Fibroblast of mammary gland (primary cell): ENCODE measurements around the gene RADIL.

Experiments
- DNase-seq: peaks from one replicate; pipeline ENCODE4 v3.0.0-alpha.2; 2010; ENCODE audit warnings: low read depth
- H3K4me3 ChIP-seq: 2 replicates; pipeline ENCODE4 v1.5.1; 2011; ENCODE audit warnings: low read depth, mild to moderate bottlenecking, low read length, moderate library complexity; ENCODE audit not compliant: control insufficient read depth
- TF ChIP-seq, protein P1 (sequence below): conservative IDR thresholded peaks from 2 replicates; pipeline ENCODE4 v1.5.1; 2011; ENCODE audit warnings: low read depth, low read length, inconsistent platforms; ENCODE audit not compliant: control insufficient read depth, insufficient read depth

The RADIL gene

DNA sequence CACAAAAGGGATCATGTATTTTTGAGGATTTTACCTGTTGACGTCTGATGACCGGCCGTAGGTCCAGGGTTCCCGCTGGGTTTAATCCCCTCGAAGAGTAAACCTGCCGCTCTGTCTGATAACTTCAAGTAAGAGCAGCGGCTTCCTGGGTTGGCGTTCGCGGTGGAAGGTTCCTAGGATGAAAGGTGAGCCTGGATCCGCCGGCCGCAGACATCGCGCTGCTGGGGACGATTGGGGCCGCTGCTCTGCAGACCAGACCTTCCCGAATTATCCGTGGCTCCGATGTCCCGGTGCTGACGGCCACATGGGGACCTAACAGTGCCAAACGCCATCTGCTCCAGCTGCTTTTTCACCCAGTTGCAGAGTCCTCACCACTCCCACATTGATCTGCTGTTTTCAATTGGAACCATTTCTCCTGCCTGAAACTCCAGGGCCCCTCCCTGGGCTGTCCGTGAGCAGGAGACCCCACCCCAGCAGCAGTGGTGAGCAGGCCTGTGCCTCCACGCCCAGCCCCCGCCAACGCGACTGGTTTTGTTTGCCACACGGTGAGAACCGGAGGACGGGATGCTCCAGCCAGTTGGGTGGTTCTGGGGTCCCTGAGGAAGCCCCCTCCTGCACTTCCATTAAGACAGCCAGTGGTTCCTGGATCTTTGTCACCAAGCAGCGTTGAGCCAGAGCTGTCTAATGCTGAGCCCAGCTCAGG is 120.3 kb downstream of the RADIL start:
- no peak for DNase-seq
- TF ChIP-seq, protein P1, sequence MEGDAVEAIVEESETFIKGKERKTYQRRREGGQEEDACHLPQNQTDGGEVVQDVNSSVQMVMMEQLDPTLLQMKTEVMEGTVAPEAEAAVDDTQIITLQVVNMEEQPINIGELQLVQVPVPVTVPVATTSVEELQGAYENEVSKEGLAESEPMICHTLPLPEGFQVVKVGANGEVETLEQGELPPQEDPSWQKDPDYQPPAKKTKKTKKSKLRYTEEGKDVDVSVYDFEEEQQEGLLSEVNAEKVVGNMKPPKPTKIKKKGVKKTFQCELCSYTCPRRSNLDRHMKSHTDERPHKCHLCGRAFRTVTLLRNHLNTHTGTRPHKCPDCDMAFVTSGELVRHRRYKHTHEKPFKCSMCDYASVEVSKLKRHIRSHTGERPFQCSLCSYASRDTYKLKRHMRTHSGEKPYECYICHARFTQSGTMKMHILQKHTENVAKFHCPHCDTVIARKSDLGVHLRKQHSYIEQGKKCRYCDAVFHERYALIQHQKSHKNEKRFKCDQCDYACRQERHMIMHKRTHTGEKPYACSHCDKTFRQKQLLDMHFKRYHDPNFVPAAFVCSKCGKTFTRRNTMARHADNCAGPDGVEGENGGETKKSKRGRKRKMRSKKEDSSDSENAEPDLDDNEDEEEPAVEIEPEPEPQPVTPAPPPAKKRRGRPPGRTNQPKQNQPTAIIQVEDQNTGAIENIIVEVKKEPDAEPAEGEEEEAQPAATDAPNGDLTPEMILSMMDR: no peak
- H3K4me3 ChIP-seq: no peak overlapping the region

DNA sequence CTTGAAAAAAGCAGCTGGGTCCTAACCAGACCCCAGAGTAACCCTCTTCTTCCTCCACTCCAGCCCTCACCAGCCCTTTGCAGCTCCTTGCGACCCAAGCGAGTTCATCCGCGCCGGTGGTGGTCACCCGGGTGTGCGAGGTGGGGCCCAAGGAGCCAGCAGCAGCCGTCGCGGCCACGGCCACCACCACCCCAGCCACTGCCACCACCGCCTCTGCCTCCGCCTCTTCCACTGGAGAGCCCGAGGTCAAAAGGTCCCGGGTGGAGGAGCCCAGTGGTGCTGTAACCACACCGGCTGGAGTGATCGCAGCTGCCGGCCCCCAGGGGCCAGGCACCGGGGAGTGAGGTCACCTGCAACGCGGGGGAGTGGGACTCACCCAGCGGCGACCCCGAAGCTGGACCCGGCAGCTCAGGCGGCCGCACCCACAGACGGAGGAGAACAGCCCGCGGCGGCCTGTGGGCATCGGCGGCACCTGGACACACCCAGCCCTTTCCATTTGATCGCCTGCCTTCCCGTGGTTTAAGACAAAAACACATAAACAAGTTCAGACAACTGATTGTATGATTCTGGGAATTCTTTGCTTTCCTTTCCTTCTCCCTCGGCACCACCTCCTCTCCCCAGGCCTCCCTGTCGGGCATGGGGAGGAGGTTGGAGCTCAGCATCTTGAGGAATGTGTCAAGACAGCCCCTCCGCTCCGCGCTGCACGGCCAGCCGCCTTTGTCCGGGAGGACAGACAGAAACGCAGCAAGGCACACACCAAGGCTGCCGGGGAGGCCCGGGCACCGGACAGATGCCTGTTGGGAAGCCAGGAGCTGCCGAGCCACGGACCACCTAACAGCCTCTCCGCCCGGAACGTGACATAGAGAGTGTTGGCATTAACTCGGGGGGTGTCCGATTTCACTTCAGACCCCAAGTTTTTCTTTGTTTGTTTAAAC is 121.1 kb downstream of the RADIL start:
- DNase-seq: no peak
- TF ChIP-seq, protein P1: no peak
- no peak overlapping the region for H3K4me3 ChIP-seq

DNA sequence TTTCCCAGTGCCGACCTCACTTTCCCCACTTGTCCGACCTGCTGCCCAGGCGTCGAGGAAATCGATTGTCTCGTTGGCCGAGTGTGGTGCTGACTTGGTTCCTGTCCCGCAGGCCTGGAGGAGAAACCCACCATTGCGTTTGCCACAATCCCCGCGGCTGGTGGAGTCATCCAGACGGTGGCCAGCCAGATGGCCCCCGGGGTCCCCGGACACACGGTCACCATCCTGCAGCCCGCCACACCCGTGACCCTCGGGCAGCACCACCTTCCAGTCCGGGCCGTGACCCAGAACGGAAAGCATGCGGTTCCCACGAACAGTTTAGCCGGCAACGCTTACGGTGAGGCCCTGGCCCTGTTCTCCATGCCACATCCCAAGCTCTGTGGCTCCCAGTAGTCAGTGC is 122.6 kb downstream of the RADIL start:
- TF ChIP-seq, protein P1: no peak
- DNase-seq: no peak
- no peak overlapping the region for H3K4me3 ChIP-seq

DNA sequence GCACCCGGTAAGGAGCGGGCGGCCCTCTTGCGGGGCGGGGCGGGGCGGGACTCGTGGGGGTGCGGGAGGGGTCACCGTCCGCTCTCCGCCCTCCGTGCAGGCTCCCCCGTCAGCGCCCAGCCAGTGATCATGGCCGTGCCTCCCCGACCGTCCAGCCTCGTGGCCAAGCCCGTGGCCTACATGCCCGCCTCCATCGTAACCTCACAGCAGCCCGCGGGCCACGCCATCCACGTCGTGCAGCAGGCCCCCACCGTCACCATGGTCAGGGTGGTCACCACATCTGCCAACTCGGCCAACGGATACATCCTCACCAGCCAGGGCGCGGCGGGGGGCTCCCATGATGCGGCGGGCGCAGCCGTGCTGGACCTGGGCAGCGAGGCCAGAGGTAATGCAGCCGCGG is 124.3 kb downstream of the RADIL start:
- TF ChIP-seq, protein P1: no peak
- no peak overlapping the region for H3K4me3 ChIP-seq
- DNase-seq: no peak

DNA sequence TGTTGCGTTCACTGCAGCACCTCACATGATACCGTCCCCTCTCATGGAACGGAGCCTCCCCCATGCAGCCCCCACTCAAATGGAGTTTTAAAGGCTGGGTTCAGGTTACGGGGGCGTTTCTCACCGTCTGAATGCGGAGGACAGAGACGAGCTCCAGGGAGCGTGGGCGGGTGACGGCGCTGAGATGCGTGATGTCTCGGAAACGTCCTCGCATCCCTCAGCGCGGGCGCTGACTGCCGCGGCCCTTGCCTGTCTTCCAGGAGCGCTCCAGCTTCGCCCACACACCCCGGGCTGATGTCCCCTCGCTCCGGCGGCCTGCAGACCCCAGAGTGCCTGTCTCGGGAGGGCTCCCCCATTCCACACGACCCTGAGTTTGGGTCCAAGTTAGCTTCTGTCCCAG is 124.7 kb downstream of the RADIL start:
- DNase-seq: no peak
- TF ChIP-seq, protein P1: no peak
- H3K4me3 ChIP-seq: no peak overlapping the region

DNA sequence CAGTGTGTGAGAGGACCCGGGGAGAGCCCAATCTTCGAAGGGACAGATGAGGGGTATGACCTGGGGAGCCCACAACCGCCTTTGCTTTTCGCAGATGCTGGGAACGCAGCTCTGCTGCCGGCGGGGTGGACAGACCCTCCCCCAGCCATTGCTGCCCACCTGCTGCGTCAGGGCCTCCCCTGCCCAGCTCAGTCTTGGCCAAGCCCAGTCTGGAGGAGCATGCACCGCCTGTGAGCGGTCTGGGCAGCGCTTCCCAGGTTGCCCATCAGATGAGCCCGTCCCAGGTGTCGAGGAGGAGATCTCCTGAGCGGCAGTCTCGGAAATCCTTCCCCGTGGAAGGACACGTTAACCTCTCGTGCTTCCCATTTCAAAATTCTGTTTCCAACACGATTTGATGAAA is 125.4 kb downstream of the RADIL start:
- TF ChIP-seq, protein P1: no peak
- no peak overlapping the region for H3K4me3 ChIP-seq
- DNase-seq: no peak
